ENCODE results near the gene PIK3CB. TPM values are rescaled to one million over a fixed set of nuclear protein-coding genes. Genes with fewer than 3 reads are reported as not detected.

The PIK3CB gene
- total RNA-seq, 1 donor from 2014 or later = 14.2 TPM

- Mint-ChIP-seq H3K4me3 (ENCODE audit: unreplicated experiment) (no peak overlapping the region), H3K36me3 (ENCODE audit: unreplicated experiment) (no peaks in the 10 kb centered on the region), H3K4me1 (ENCODE audit: low read depth, unreplicated experiment) (peaks cover 3% of the 10 kb centered on the region)
These were observed 205.2 kb downstream of the PIK3CB start for GRCh38 chr3:138629526-138629925.

GRCh38 chr3:138625707-138626365, 208.9 kb downstream of the PIK3CB start:
- Mint-ChIP-seq H3K9me3 (ENCODE audit: unreplicated experiment) (peaks cover 2% of the 10 kb centered on the region), H3K4me1 (ENCODE audit: low read depth, unreplicated experiment) (peaks cover 3% of the 10 kb centered on the region), H3K4me3 (ENCODE audit: unreplicated experiment) (no peak overlapping the region), H3K36me3 (ENCODE audit: unreplicated experiment) (no peaks in the 10 kb centered on the region), H3K27ac (ENCODE audit: unreplicated experiment) (no peak overlapping the region), H3K27me3 (ENCODE audit: unreplicated experiment) (no peaks in the 10 kb centered on the region)
- DNase-seq = no peak
- no peak for TF ChIP-seq CTCF (IDR thresholded peaks at IDR 0.05; ENCODE audit: partially characterized antibody, unreplicated experiment)

More at GRCh38 chr3:138629526-138629925, 205.2 kb downstream of the PIK3CB start:
- no peak for DNase-seq
- no peak overlapping the region for H3K27ac Mint-ChIP-seq (ENCODE audit: unreplicated experiment)
- no peaks in the 10 kb centered on the region for H3K27me3 Mint-ChIP-seq (ENCODE audit: unreplicated experiment)
- no peak for TF ChIP-seq CTCF (IDR thresholded peaks at IDR 0.05; ENCODE audit: partially characterized antibody, unreplicated experiment)
- no peaks in the 10 kb centered on the region for H3K9me3 Mint-ChIP-seq (ENCODE audit: unreplicated experiment)

GRCh38 chr3:138624518-138624917, 210.2 kb downstream of the PIK3CB start:
- Mint-ChIP-seq H3K4me1 (ENCODE audit: low read depth, unreplicated experiment) (peaks cover 3% of the 10 kb centered on the region), H3K4me3 (ENCODE audit: unreplicated experiment) (no peak overlapping the region), H3K9me3 (ENCODE audit: unreplicated experiment) (peaks cover 2% of the 10 kb centered on the region), H3K27me3 (ENCODE audit: unreplicated experiment) (no peaks in the 10 kb centered on the region), H3K27ac (ENCODE audit: unreplicated experiment) (no peak overlapping the region), H3K36me3 (ENCODE audit: unreplicated experiment) (no peaks in the 10 kb centered on the region)
- DNase-seq = no peak
- no peak for TF ChIP-seq CTCF (IDR thresholded peaks at IDR 0.05; ENCODE audit: partially characterized antibody, unreplicated experiment)

GRCh38 chr3:138620431-138620830, 214.3 kb downstream of the PIK3CB start:
- Mint-ChIP-seq H3K4me3 (ENCODE audit: unreplicated experiment) (no peak overlapping the region), H3K36me3 (ENCODE audit: unreplicated experiment) (no peaks in the 10 kb centered on the region)

More at GRCh38 chr3:138620431-138620830, 214.3 kb downstream of the PIK3CB start:
- H3K9me3 Mint-ChIP-seq (ENCODE audit: unreplicated experiment) = peaks cover 2% of the 10 kb centered on the region
- no peak overlapping the region for H3K27ac Mint-ChIP-seq (ENCODE audit: unreplicated experiment)
- no peak for DNase-seq
- no peaks in the 10 kb centered on the region for H3K4me1 Mint-ChIP-seq (ENCODE audit: low read depth, unreplicated experiment)
- TF ChIP-seq CTCF (IDR thresholded peaks at IDR 0.05; ENCODE audit: partially characterized antibody, unreplicated experiment) = no peak
- no peaks in the 10 kb centered on the region for H3K27me3 Mint-ChIP-seq (ENCODE audit: unreplicated experiment)
